HG02840 (cell line): Measurements from ENCODE around the gene MRTO4.
"Not testable (repeated sequence)": the region's sequence is repeated elsewhere in the genome, so short reads cannot be mapped to it uniquely, and the experiment has no call there.

ENCODE experiments used
- ATAC-seq: cut with Tn5 transposase; IDR thresholded peaks from one replicate; pipeline ENCODE4 v1.9.1; 2021; ENCODE audit warnings: mild to moderate bottlenecking, moderate library complexity, moderate number of reproducible peaks; ENCODE audit not compliant: unreplicated experiment, low FRiP score

The MRTO4 gene

DNA sequence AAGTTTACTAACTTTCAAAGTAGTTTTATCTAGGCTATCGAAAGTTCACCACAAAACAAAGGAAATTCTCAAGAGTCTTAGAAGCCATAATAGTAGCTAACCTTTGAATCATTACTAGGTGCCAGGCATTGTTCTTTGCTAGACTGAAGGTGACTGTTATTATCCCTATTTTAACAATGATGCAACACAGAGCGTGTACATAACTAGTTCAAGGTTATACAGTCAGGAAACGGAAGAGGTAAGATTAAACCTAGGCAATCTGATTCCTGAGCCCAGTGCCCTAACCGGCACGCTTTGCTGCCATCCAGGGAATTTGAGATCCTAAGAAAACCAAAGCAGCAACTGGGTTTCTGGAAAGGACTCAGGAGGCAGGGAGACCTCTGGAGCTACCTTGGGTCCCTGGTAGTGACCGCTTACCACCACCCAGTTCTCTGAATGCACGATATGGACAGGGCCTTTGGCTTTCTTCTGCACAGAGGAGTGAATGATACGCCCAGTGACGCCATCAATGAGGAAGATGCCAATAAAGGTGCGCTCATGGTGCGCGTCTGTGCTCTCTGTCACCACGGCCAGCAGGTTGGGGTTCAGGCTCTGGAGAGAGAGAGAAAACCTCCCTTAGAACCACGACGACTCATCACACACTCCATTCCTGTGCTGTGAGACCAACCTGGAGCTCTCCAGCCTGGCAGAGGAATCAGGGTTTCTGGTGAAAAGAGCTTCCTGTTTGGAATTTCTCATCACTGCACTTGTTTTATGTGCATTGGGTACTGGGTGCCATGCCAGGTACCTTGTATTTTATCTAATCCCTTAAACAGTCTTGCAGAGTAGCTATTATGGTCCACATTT lies 28.4 kb upstream of the MRTO4 start:
- ATAC-seq: no peak

DNA sequence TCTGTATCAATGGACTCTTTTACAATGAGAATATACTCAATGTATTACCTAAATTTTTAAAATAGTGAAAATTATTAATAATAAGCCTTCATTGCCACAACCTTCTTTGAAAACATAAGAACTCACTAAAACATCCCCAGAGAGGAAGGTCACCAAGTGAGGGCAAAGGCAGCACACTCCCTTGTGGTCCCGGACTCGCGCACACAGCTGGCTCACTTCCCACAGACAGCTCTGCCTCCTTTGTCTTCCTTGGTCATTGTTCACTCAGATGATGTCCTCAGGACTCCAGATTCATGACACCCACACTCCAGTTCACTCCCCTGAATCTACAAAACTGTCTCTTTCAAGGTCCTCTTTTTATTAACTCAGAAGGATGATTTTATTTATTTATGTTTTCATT lies 22.4 kb upstream of the MRTO4 start:
- no peak for ATAC-seq

DNA sequence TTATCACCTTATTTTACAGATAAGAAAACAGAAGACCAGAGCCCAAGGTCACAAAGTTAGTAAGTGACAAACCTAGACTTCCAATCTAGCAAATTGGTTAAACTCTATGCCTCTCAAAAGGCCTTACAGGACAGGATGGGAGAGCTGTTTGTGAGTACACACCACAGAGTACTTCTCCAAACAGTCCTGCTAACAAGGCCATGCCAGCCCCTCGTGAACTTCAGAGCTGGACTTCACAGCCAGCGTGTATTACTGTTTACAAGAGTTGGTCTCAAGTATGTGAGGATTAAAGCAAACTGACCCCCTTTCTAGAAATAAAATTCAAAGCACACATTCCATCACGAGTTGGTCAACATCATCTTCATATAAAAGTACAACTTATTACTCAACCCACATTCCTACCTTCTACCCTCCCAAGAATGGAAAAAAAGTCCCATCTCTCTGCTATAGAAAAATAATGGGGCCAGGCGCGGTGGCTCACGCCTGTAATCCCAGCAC lies 21.7 kb upstream of the MRTO4 start:
- no peak for ATAC-seq

DNA sequence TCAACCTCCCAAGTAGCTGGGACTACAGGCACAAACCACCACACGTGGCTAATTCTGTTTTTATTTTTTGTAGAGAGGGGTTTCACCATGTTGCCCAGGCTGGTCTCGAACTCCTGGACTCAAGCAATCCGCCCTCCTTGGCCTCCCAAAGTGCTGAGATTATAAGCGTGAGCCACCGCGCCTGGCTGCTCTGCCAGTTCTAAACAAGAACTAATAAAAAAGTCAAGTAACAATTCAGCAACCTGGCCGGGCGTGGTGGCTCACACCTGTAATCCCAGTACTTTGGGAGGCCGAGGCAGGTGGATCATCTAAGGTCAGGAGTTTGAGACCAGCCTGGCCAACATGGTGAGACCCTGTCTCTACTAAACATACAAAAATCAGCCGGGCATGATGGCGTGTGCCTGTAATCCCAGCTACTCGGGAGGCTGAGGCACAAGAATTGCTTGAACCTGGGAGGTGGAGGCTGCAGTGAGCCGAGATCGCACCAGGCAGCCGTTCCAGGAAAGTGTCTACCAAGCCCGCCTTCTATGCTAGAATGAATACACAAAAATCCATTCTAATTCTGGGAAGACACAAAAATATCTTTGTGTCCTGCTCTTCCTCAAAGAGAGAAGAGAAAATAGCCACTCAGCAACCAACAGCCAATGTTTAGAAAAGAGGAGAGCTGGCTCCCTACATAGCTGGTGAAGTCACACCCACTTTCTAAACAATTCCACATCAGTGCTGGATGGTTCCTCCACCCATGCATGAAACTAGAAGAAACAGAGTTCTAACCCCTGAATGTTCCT lies 19.7 kb upstream of the MRTO4 start:
- ATAC-seq: not testable (repeated sequence)

DNA sequence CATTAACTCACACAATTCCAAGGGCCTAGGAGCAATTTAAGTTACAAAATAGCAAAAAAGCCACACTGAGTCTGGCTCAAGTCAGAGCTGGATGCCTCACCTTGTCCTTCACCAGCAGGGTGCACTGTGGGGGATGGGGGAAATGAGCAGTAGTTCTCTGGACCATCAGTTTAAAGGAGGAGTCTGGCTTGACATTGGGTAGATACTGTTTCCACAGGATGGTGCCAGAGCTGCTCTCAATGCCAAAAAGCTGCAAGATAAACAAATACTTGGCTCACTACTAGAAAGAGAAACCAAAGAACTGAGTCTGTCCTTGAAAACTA lies 19.1 kb upstream of the MRTO4 start:
- no peak for ATAC-seq

DNA sequence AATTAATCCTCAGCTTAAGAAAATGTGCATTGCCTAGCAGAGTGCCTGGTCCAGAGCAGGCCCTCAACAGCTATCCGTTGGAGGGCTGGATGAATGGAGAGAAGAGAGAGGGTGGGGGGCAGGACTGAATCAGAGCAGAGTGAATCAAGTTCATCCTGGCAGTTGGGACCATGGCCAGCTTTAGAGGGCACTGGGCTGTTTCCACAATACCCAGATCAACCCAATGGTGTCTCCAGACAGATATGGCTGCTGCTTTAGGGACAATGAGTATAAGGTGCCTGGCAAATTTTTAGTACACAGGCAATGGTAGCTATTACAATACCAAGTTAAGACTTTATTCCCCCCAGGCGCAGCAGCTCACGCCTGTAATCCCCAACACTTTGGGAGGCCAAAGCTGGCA lies 17.4 kb upstream of the MRTO4 start:
- ATAC-seq: no peak

DNA sequence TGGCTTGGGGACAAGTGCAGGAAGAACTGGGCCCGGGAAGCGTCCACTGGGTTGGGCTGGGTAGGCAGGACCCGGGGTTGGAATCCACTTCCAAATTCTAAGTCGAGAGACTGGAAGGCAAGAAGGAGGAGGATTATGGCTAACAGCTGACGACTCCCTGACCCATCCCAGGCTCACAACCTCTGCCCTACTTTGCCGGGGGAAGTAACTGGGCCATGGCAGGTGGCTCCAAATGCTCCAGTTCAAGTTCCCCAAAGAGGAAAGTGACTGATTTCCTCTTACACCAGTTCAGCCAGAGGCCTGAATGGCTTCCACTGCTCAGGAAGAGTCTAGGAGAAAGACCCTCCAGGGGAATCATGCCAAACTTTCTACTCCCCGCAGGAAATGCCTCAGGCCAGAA lies 11.7 kb upstream of the MRTO4 start:
- no peak for ATAC-seq

DNA sequence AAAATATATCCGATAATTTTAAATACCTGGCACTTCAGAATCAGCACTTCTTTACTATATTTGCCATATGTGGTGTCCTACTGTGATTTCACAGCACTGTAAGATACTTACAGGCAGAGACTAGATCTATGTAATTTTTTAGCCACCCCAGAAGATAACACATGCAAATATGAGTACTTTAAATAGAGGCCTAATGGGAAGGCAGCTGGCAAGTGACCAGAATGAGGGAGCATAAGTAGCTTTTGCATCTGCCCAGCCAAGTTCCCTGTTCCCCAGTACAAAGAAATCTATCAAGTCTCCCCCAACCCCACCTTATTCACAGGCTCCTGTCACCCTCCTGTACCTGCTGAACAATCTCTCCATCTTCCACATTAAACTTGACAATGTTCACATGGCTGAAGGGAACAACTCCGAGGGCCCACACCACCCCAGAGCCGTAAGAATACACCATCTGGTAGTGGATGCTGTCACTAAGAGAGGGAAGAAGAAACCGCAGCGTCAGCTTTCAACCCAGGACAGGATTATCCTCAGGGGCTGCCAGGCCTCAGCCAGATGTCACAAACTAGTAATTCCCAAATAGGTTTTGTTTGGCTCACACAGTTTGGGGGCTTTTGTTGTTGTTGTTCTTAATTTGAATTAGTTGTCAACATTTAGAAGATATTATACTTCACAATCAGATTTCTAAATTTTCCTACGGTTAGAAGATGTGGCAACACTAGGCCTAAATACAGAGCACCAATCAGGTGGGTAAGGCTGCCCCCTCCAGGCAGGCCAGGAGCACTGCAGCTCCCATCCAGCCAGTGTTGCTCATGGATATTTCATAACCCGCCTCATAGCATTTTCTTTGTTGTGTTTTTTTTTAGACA lies 10.7 kb upstream of the MRTO4 start:
- no peak for ATAC-seq

DNA sequence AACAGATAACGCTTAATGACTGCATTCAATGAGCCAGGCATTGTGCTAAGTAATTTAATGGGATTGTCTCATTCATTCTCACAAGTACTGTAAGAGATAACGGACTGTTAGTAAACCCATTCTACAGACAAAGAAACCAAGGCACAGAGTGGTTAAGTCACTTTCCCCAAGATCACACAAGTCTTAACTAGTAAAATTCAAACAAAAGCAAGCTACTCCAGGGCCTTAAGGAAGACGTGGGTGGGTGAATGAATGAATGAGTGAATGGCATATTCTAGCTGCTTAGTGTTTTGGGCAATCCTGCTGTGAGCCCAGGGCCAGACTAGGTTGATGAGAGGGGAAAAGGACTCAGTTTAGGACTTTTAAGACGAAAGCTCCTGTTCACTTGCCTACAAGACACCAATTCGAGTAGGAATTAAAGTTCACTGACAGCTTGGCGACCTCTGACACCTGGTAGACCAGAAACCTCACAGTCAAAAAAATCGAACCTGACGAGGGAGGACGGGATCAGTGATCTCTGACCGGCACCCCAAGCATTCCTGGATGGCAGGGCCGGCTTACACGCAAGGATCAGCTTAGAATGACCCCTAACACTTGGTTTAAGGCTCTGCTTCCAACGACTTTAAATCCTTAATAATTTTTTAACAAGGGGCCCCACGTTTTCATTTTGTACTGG lies 838 bp upstream of the MRTO4 start:
- no peak for ATAC-seq

DNA sequence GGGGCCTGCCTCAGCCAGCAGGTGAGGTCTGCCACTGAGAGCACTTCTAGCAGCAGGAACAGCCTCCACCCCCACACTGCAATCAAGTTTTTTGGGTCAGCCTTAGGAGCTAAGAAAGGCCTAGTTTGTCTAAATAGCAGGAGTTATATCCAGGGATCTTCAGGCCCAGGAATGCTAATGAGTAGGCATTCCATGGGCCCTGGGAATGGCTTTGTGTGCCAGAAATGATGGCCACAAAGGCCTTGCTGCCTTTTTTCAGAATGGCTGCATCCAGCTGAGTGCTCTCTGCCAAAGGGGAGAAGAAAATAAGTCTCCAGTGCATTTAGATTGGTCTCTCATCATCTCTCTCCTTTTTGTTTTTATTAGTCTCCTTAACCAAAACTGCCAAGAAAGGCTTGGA lies 2.8 kb downstream of the MRTO4 start:
- ATAC-seq: no peak

DNA sequence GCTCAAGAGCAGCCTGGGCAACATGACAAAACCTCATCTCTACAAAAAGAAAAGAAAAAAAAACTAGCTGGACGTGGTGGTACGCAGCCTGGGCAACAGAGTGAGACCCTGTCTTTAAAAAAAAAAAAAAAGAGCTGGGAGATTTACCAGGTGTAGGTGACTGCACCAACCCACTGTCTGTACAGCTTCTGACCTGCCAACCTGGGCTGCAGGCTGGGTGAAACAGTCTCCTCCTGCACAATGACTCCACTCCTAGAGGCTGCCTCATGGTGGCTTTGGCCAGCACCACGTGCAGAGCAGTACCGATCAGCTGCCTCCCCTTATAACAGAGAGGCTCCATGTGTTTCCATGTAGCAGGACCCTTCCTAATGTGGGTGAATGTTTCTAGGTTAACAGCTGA lies 3.7 kb downstream of the MRTO4 start:
- ATAC-seq: no peak

DNA sequence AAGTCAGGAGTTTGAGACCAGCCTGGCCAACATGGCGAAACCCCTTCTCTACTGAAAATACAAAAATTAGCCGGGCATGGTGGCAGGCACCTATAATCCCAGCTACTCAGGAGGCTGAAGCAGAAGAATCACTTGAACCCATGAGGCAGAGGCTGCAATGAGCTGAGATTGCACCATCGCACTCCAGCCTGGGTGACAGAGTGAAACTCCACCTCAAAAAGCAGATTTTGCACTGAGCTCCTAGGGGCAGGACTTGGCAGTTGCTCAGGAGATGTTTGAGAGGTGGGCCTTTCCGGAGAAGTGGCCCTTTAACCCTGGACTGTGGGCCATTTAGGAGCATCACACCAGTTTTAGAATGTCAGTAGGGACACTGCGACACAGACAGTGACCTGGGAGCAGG lies 4.7 kb downstream of the MRTO4 start:
- ATAC-seq: not testable (repeated sequence)

DNA sequence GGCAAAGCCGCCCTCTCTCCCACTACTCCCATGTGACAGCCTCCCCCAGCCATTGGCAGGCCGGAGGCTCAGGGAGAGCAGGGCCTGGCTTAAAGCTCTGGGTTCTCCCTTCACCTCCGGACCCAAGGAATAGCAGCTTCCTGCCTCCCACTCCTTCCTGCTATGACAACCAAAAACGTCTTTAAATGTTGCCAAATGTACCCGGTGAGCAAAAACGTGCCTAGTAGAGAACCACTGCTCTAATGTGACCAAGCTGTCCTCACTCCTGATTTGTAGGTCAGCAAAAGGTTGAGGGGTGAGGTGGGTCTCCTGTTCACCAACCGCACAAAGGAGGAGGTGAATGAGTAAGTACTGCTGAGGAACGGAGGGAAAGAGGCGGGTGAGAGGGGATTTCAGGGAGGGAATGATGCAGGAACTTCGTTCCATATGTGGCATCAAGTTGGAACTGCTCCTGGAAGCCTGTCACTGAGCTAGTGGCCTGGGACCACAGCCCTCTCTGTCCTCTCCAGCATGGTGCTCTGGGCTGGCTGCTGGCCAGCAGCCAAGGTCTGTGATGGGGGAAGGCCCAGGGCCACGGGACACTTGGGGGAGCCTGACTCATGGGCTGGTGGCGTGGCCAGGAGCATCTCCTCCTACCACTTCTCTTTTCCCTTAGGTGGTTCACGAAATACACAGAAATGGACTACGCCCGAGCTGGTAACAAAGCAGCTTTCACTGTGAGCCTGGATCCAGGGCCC lies 5.7 kb downstream of the MRTO4 start:
- ATAC-seq: no peak

DNA sequence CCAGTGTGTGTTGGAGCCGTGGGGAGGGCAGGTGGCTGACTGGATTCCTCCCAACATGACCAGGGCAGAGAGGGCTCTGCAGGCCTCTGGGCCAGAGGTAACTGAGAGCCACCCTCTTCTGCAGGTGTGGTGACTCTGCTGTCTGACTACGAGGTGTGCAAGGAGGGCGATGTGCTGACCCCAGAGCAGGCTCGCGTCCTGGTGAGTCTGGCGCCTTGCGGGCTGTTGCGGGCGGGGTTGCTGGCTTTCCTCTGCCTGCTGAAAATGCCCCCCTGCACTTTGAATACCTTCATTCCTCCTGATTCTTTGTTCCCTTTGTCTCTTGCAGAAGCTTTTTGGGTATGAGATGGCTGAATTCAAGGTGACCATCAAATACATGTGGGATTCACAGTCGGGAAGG lies 6.7 kb downstream of the MRTO4 start:
- no peak for ATAC-seq

DNA sequence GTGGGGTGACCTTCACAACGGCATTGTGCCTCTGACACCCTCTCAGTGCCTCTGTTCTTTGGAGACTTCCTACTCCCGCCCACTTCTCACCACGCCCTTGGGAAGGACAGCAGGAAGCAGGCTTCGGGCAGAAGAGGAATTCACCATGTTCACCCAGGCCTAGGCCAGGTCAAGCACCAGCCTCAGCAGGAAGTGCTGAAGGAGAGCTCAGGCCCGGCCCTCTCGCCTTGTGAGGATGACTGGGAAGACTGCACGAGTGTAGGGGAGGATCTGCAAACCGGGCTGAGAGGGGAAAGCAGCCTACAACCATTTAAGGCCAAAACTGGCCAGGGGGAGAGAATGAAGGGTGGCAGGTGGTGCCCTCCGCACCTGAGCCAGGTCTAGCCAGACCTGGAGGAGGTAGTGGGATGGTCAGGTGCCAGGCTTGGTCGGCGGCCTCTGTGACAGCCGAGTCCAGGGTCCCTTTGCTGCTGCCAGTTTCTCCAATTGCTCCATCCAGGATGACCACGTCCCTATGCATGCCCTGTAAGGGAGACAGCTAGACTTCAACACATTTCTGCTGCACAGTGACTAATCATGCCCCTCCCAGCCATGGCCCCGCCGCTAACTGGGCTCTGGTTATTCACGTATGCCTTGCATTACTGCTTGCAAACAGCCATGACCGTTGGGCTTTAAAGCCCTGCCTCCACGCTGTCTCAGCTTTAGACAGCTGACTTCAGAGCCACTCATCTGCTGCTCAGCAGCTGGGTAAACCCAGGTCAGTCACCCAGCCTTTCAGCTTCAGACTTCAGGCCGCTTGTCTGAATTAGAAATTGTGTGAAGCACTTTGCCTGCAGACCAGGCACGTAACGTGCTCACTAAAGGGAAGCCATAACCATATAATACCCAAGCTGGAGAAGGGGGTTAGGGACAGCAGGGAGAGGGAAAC lies 8.9 kb downstream of the MRTO4 start:
- ATAC-seq: no peak

DNA sequence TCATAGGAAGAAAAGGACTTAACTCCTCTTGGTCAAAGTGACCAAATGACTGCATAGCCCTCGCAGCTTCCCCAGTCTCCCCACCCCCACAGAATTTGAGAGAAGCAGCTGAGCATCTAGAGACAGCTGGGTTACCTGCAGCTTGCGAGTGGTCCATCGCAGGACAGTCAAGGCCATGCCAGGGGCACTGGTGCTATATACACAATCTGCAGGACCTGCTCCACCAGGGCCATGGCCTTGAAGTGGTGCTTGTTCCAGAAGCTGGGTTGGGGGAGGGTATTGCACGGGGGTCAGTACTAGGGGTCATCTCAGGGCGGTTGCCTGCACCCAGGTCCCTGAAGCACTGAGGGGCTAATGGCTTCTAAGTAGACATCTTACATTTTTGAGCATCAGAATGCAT lies 10.4 kb downstream of the MRTO4 start:
- no peak for ATAC-seq

DNA sequence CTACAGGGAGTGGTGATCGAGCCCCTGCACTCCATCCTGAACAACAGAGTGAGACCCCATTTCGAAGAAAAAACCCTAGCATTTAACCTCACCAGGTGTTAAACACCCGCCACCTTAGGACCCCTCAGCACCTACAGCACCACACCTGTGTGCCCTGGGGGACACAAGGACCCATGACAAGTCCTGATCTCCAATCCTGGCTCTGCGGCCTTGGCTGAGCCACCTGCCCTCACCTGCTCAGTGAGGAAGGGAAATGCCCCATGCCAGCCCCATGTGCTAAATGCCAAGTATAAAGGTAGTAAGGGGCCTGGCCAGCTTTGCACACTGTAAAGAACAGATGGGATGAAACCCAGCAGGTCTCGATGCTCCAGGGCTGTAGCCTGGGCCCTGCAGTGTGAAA lies 11.1 kb downstream of the MRTO4 start:
- no peak for ATAC-seq

DNA sequence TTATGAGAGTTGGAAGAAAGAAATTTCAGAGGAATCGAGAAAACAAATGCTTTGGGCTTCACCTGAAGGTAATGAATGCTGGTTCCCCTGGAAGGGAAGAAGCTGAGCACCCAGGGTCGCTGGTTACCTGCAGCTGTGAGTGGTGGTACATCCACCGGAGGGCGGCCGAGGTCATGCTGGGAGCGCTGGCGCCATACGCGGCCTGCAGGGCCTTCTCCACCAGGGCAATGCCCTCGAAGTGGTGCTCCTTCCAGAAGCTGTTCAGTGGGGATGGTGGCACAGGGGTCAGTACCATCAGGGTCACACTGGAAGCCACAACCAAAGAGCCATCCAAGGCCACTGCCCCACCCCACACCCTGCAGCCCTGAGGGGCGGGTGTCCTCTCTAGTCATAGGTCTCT lies 16.8 kb downstream of the MRTO4 start:
- no peak for ATAC-seq
